SKM-1 treated with dmso at 0.1 percent for 144 hours (cell line): ENCODE results near the gene ATPAF2.

Experiments used
- DNase-seq: peaks from one replicate; lab custom pipeline; 2025; ENCODE audit not compliant: unreplicated experiment; lab: John Stamatoyannopoulos, UW

Gene ATPAF2

GRCh38 chr17:18039535-18040260 is 730 bp upstream of the ATPAF2 start:
- no peak for DNase-seq

GRCh38 chr17:18038149-18038850 is 668 bp downstream of the ATPAF2 start:
- peak; percentile 76 for DNase-seq

- DNase-seq, result peak; percentile 82
Measured at GRCh38 chr17:18037486-18037885, 1.5 kb downstream of the ATPAF2 start.

- no peak for DNase-seq
Measured at GRCh38 chr17:18035704-18036103, 3.3 kb downstream of the ATPAF2 start.

- peak; percentile 89 for DNase-seq
Measured at GRCh38 chr17:18033442-18034099, 5.4 kb downstream of the ATPAF2 start.

- DNase-seq, result no peak
Measured at GRCh38 chr17:18031955-18032354, 7.0 kb downstream of the ATPAF2 start.

GRCh38 chr17:18028952-18029540 is 9.9 kb downstream of the ATPAF2 start:
- DNase-seq, result no peak

GRCh38 chr17:18028114-18028951 is 10.6 kb downstream of the ATPAF2 start:
- DNase-seq, result no peak

- DNase-seq, result no peak
Measured at GRCh38 chr17:18027280-18027679, 11.7 kb downstream of the ATPAF2 start.

GRCh38 chr17:18025945-18026776 is 12.8 kb downstream of the ATPAF2 start:
- no peak for DNase-seq

- no peak for DNase-seq
Measured at GRCh38 chr17:18025241-18025944, 13.6 kb downstream of the ATPAF2 start.

GRCh38 chr17:18021372-18021771 is 17.6 kb downstream of the ATPAF2 start:
- DNase-seq, result no peak

GRCh38 chr17:18020971-18021370 is 18.0 kb downstream of the ATPAF2 start:
- DNase-seq, result no peak

- DNase-seq, result no peak
Measured at GRCh38 chr17:18019838-18020154, 19.2 kb downstream of the ATPAF2 start.

GRCh38 chr17:18018411-18018921 is 20.5 kb downstream of the ATPAF2 start:
- no peak for DNase-seq

GRCh38 chr17:18017958-18018357 is 21.0 kb downstream of the ATPAF2 start:
- DNase-seq, result no peak

GRCh38 chr17:18016426-18016825 is 22.5 kb downstream of the ATPAF2 start:
- no peak for DNase-seq

GRCh38 chr17:18015593-18015992 is 23.4 kb downstream of the ATPAF2 start:
- DNase-seq, result no peak

GRCh38 chr17:18014006-18014405 is 25.0 kb downstream of the ATPAF2 start:
- DNase-seq, result no peak
